Epithelial cell of esophagus (primary cell): ENCODE data around the gene KCNAB2.
"Not testable (repeated sequence)": the region's sequence is repeated elsewhere in the genome, so short reads cannot be mapped to it uniquely, and the experiment has no call there.

Experiments used
- DNase-seq: peaks from one replicate; pipeline ENCODE4 v3.0.0; 2010; ENCODE audit warnings: low read depth
- H3K4me3 ChIP-seq: 2 replicates; pipeline ENCODE4 v1.5.1; 2011; ENCODE audit warnings: mild to moderate bottlenecking, low read length, control low read depth
- TF ChIP-seq, protein P1 (sequence below): IDR thresholded peaks from 2 replicates; pipeline ENCODE4 v1.5.1; 2011; ENCODE audit warnings: low read depth, mild to moderate bottlenecking, low read length, control low read depth, inconsistent platforms; ENCODE audit not compliant: insufficient read depth; ENCODE audit errors: missing control alignments

The KCNAB2 gene

DNA sequence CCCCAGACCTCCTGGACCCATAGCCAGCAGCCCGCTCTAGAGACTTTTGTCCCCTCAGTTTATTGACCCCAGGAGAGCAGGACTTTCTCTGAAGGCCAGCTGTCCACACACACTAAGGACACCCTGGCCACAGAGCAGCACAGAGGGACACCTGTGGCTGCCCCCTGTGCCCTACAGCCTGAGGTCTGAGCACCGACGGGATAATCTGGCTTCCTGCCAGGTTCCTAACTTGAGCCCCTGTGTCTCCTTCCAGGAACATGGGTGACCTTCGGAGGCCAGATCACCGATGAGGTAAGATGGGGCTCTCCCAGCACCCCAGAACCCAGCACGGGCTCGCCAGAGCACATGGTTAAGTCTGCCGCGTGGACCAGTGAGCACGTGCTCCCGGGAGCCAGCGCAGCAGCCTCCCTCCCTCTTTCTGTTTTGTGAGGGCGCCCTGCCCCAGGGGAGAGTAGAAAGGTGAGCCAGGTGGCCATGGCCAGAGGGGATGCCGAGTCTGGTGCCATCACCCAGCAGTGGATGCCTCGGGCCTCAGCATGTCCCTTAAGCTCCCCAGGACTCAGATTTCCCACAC is 27.9 kb downstream of the KCNAB2 start:
- no peak overlapping the region for H3K4me3 ChIP-seq

DNA sequence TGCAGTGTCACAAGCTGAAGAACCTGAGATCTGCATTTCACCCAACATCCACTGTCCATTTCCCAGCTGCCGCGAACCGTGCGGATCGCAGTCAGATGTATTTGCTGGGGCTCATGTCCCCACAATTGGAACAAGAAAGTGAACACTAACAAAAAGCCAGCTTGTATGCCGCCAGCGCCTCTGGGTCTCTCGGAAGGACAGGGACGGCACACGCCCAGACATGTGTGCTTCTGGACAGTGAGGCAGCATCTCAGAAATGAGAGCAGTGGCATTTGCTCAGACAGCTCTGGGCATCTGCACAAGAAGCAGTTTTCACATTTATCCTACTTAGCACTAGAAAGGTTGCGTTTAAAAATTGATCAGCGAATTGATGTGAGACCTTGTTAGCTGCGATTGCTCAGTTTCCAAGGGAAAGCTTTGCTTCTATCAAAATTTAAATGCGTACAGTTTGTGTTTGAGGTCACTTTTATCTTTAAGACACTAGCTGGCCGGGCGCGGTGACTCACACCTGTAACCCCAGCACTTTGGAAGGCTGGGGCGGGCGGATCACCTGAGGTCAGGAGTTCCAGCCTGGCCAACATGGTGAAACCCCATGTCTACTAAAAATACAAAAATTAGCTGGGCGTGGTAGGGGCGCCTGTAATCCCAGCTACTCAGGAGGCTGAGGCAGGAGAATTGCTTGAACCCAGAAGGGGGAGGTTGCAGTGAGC is 28.7 kb downstream of the KCNAB2 start:
- TF ChIP-seq, protein P1, sequence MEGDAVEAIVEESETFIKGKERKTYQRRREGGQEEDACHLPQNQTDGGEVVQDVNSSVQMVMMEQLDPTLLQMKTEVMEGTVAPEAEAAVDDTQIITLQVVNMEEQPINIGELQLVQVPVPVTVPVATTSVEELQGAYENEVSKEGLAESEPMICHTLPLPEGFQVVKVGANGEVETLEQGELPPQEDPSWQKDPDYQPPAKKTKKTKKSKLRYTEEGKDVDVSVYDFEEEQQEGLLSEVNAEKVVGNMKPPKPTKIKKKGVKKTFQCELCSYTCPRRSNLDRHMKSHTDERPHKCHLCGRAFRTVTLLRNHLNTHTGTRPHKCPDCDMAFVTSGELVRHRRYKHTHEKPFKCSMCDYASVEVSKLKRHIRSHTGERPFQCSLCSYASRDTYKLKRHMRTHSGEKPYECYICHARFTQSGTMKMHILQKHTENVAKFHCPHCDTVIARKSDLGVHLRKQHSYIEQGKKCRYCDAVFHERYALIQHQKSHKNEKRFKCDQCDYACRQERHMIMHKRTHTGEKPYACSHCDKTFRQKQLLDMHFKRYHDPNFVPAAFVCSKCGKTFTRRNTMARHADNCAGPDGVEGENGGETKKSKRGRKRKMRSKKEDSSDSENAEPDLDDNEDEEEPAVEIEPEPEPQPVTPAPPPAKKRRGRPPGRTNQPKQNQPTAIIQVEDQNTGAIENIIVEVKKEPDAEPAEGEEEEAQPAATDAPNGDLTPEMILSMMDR, result no peak
- DNase-seq, result peak; percentile 69
- no peak overlapping the region for H3K4me3 ChIP-seq

More for the DNA sequence above, 27.9 kb downstream of the KCNAB2 start:
- DNase-seq, result no peak
- TF ChIP-seq, protein P1, result no peak

GRCh38 chr1:6075748-6076147 is 30.1 kb downstream of the KCNAB2 start:
- TF ChIP-seq, protein P1, result no peak
- peak; percentile 8 for DNase-seq
- H3K4me3 ChIP-seq, result no peak overlapping the region

DNA sequence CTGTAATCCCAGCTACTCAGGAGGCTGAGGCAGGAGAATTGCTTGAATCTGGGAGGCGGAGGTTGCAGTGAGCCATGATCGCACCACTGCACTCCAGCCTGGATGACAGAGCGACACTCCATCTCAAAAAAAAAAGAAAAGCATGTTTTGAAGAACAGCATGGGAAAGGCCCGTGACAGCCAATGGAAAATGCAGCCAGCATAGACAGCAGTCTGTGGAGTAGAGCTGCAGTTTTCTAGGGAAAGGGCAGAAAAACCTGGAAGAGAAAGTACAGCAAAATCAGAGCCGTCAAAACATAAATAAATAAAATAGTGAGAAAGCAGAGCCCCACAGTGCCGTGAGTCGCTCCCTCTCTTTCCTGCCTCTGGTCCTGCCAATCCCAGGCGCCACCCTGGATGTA is 31.4 kb downstream of the KCNAB2 start:
- not testable (repeated sequence) for DNase-seq, H3K4me3 ChIP-seq

GRCh38 chr1:6077506-6077905 is 31.8 kb downstream of the KCNAB2 start:
- no peak overlapping the region for H3K4me3 ChIP-seq
- DNase-seq, result no peak
- TF ChIP-seq, protein P1, result no peak

DNA sequence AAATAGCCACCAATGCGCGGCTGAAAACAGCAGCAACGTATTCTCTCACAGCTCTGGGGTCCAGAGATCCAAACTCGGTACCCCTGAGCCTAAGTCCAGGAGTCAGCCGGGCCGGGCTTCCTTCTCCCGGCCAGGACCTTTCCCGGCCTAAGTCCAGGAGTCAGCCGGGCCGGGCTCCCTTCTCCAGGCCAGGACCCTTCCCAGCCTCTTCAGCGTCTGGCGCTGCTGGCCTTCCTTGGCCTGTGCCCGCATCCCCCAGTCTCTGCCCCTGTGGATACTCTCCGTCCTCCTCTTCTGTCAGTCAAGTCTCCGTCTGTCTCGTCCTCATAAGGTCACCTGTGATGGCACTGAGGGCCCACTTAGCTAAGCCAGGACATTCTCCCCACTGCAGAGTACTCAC is 32.2 kb downstream of the KCNAB2 start:
- DNase-seq, result no peak
- TF ChIP-seq, protein P1, result no peak
- H3K4me3 ChIP-seq, result no peak overlapping the region

GRCh38 chr1:6080469-6080868 is 34.8 kb downstream of the KCNAB2 start:
- peak; percentile 34 for DNase-seq
- H3K4me3 ChIP-seq, result no peak overlapping the region

More at GRCh38 chr1:6080469-6080868, 34.8 kb downstream of the KCNAB2 start:
- TF ChIP-seq, protein P1, result peak; percentile 30
